Left lung (tissue), 10 donors: ENCODE data around the gene TRIP11. TPM values are rescaled to one million over a fixed set of nuclear protein-coding genes. Genes with fewer than 3 reads are reported as not detected.

Source experiments
- ATAC-seq: fragments of 200-7000 bp; cut with Tn5 transposase; one replicate; pipeline ENCODE4 v1.9.1; 2020; ENCODE audit warnings: moderate library complexity
- DNase-seq, 4 donors: peaks; one replicate each; pipeline ENCODE4 v3.0.0-alpha.2; 2013 to 2020
- H3K27ac ChIP-seq, 2 donors: fragments of 200-600 bp; sonication (generic) in 1 of 2; one replicate each; pipeline versions ENCODE4 v1.5.0 to v1.8.0; 2020 to 2021
- H3K27me3 ChIP-seq, 2 donors: fragments of 200-600 bp; sonication (generic) in 1 of 2; one replicate each; pipeline versions ENCODE4 v1.5.0 to v1.8.0; 2020 to 2021
- H3K36me3 ChIP-seq, 2 donors: fragments of 200-600 bp; sonication (generic) in 1 of 2; one replicate each; pipeline versions ENCODE4 v1.5.0 to v1.8.0; 2020 to 2021
- H3K4me1 ChIP-seq, 2 donors: fragments of 200-600 bp; one replicate each; pipeline ENCODE4 v1.8.0; 2021
- H3K4me3 ChIP-seq, 2 donors: fragments of 200-600 bp; sonication (generic) in 1 of 2; one replicate each; pipeline versions ENCODE4 v1.5.0 to v1.8.0; 2020 to 2021; ENCODE audit warnings: mild to moderate bottlenecking in 1 of 2
- H3K9me3 ChIP-seq, 2 donors: fragments of 200-600 bp; sonication (generic) in 1 of 2; one replicate each; pipeline versions ENCODE4 v1.5.0 to v1.8.0; 2020 to 2021
- intact Hi-C, 2 donors: fragments of 100-400 bp; cut with DNase I; formaldehyde crosslinking; loops; one replicate each; pipeline versions ENCODE4 v1.11.2 to v1.14.2; 2022
- polyA plus RNA-seq, 6 donors: library from polyadenylated mRNA; unstranded; fragments of 120-200 nt; gene quantifications; one replicate each; pipeline ENCODE4 v1.2.1, GENCODE V29; 2013; ENCODE audit not compliant: insufficient read length in 6 of 6
- total RNA-seq, 2 donors: library from RNA; stranded (reverse); fragmentation: NEBNext Ultra II Directional; extraction: Animal tissue kit (Norgen Biotek cat#: 25700); gene quantifications; one replicate each; pipeline ENCODE4 v1.2.1, GENCODE V29; 2021
- TF ChIP-seq, protein P1 (sequence below), 2 donors: fragments of 200-600 bp; sonication (generic) in 1 of 2; IDR thresholded peaks; one replicate each; pipeline versions ENCODE4 v1.5.0 to v1.8.0; 2021; ENCODE audit warnings: antibody characterized with exemption in 2 of 2
- donor health status: DM: no; HTN: yes; CAD: no.
- donor health status: DM: no; HTN: no; CAD: no.

The TRIP11 gene
- total and polyA plus RNA-seq, 8 donors, result 26.3 to 64.3 (median 36.6) TPM

DNA sequence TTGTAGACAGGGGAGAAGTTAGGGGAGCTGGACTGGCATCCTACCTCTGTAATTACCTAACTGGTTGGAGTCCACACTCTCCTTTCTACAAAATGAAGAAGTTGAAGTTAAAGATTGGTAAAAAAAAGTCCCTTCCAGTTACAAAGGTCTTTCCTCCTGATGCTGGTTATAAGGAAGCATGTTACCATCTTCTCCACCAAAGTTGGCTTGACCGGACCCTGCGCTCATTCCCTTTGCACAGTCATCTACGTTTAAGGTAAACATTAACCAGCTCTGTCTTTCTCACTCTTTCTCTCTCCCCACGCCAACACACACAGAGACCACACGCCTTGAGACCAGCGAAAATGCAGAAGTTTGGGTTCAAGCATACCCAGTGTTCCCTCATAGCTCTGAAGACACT is 104.3 kb downstream of the TRIP11 start:
- TF ChIP-seq, protein P1, sequence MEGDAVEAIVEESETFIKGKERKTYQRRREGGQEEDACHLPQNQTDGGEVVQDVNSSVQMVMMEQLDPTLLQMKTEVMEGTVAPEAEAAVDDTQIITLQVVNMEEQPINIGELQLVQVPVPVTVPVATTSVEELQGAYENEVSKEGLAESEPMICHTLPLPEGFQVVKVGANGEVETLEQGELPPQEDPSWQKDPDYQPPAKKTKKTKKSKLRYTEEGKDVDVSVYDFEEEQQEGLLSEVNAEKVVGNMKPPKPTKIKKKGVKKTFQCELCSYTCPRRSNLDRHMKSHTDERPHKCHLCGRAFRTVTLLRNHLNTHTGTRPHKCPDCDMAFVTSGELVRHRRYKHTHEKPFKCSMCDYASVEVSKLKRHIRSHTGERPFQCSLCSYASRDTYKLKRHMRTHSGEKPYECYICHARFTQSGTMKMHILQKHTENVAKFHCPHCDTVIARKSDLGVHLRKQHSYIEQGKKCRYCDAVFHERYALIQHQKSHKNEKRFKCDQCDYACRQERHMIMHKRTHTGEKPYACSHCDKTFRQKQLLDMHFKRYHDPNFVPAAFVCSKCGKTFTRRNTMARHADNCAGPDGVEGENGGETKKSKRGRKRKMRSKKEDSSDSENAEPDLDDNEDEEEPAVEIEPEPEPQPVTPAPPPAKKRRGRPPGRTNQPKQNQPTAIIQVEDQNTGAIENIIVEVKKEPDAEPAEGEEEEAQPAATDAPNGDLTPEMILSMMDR (IDR thresholded peaks at IDR 0.05), result no peak
- Histone ChIP-seq H3K36me3 (peaks cover 0 to 15% of the 10 kb centered on the region in 2 donors), H3K9me3 (no peaks in the 10 kb centered on the region), H3K4me1 (no peaks in the 10 kb centered on the region), H3K27ac (no peak overlapping the region), H3K4me3 (no peak overlapping the region), H3K27me3 (no peaks in the 10 kb centered on the region)
- intact Hi-C loops, result no loop called here
- DNase-seq (no peak), ATAC-seq (no peak)

DNA sequence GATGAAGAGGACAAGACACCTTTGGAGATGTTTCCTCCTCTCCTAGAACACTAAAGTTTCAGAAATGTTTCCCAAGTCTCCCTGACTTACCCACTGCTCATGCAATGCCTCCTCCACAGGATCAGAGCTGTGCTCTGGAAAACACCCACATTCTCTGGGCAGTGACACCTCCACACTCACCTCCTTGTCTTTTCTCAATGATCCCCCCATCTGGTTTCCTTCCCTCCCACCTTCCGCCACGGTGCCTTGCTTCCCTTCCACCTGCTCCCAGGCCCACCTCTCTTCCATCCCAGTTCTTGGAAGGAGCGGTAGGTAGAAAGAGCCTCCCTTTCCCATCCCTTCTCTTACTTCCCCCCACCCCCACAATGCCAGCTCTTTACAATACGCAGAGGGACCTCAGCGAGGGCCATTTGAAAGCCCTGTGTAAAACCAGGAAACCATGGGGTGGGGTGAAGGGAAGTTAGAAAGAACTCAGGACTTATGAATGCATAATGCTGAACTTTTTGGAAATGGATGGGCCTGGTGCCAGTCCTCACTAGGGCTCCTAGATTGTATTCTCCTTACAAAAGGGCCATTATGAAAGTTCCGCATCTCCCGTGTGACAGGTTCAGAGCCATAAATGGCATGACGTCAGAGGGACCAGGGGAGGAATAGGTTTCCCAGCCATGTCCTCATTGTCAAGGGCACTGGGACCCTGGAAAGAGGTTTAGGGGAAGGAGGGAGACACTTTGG is 105.1 kb downstream of the TRIP11 start:
- TF ChIP-seq, protein P1 (IDR thresholded peaks at IDR 0.05), result no peak
- no peak for ATAC-seq

DNA sequence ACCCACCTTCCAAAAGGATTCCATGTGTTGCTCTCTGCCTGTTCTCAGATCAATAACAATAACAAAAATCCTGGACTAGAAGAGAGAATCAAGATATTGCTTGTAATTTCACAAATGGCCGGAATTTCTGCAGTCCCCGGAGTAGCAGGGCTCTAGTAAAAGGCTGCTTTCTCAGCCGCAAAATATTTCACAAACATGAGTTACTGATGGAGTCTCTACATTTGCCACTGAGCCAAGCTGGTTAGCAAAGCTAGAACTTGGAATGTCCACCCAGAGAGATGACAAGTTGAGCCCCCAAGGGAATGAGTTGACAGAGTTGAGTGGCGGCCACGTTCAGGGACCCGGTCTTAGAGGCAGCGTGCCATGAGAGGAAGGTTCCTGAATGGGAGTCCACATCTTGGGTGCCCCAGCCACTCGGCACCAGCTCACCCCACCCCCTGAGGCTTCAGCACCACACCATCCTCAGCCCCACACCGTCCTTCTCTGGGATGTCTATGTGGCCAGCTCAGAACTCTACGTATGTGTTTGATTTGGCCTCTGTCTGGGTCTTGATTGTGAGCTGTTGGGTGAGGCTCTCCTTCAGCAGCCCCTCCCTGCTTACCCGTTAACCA is 108.3 kb downstream of the TRIP11 start:
- no peaks in the 10 kb centered on the region for H3K4me1 ChIP-seq
- no peak overlapping the region for H3K27ac ChIP-seq
- TF ChIP-seq, protein P1 (IDR thresholded peaks at IDR 0.05), result no peak
- no peaks in the 10 kb centered on the region for H3K9me3 ChIP-seq
- H3K4me3 ChIP-seq, result no peak overlapping the region
- H3K36me3 ChIP-seq, result no peaks in the 10 kb centered on the region
- no peak for DNase-seq
- no peak for ATAC-seq
- intact Hi-C loops, result no loop called here
- H3K27me3 ChIP-seq, result no peaks in the 10 kb centered on the region

More for the DNA sequence above, 105.1 kb downstream of the TRIP11 start:
- intact Hi-C loops, result no loop called here
- H3K4me3 ChIP-seq, result no peak overlapping the region
- DNase-seq, result no peak
- no peaks in the 10 kb centered on the region for H3K27me3 ChIP-seq
- peaks cover 0 to 9% of the 10 kb centered on the region in 2 donors for H3K36me3 ChIP-seq
- no peak overlapping the region for H3K27ac ChIP-seq
- no peaks in the 10 kb centered on the region for H3K9me3 ChIP-seq
- H3K4me1 ChIP-seq, result no peaks in the 10 kb centered on the region

DNA sequence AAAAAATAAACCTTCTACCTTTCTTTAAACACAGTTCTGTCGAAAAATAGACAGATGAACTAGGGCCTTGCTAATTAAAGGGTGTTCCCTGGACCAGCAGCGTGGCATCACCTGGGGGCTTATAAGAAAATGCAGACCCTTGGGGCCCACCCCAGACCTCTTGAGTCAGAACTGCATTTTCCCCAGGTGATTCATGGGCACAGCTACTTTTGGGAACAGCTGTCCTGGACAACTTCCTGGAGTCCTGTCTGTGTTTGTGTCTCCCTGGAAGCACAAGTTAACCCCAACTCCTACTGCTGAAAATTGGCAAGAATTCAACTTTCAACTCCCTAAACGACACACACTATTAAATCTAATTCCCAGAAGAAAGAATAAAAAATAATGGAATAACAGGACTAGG is 110.2 kb downstream of the TRIP11 start:
- no peaks in the 10 kb centered on the region for H3K27me3 ChIP-seq
- intact Hi-C loops, result no loop called here
- TF ChIP-seq, protein P1 (IDR thresholded peaks at IDR 0.05), result no peak
- no peak for ATAC-seq
- H3K36me3 ChIP-seq, result no peaks in the 10 kb centered on the region
- H3K4me3 ChIP-seq, result no peak overlapping the region
- H3K27ac ChIP-seq, result no peak overlapping the region
- no peaks in the 10 kb centered on the region for H3K9me3 ChIP-seq
- DNase-seq, result no peak
- H3K4me1 ChIP-seq, result peaks cover 0 to 8% of the 10 kb centered on the region in 2 donors

DNA sequence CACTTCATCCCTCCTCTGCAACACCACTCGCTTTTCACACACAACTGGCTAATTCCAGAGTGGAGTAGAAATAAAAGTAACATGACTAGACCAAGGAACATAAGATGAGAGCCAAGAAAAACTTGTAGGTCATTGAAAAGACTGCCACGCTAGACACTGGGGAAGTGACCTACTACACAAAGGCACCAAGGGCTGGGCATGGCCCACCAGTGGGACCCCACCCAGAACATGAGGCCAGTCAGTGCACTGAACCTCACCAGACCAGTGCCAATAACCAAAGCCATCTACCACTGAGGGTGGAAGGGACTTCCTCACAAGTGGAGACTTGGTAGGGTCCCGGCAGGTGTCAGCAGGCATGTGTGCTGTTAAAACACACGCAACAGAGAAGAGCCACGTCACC is 112.1 kb downstream of the TRIP11 start:
- H3K4me1 ChIP-seq, result peaks cover 0 to 8% of the 10 kb centered on the region in 2 donors
- ATAC-seq (no peak), DNase-seq (no peak)
- H3K27me3 ChIP-seq, result no peaks in the 10 kb centered on the region
- H3K36me3 ChIP-seq, result no peaks in the 10 kb centered on the region
- no peak overlapping the region for H3K27ac ChIP-seq
- H3K9me3 ChIP-seq, result no peaks in the 10 kb centered on the region
- no peak overlapping the region for H3K4me3 ChIP-seq
- intact Hi-C loops, result no loop called here
- TF ChIP-seq, protein P1 (IDR thresholded peaks at IDR 0.05), result no peak
